Measurements from ENCODE around the gene NUDT1. TPM values are rescaled to one million over a fixed set of nuclear protein-coding genes. Genes with fewer than 3 reads are reported as not detected.

Gene NUDT1
- total and polyA plus RNA-seq, 4 experiments from 2014 or later: 20.9 to 59.2 (median 31.5) TPM

GRCh38 chr7:2244404-2244995, 2.5 kb downstream of the NUDT1 start:
- Histone ChIP-seq H3K4me3 (ENCODE audit: low read length in 2 of 2) (no peak overlapping the region), H3K36me3 (ENCODE audit: insufficient read depth, low read length) (no peaks in the 10 kb centered on the region), H3K4me1 (ENCODE audit: insufficient read depth, low read length) (peaks cover 24% of the 10 kb centered on the region), H3K27ac (ENCODE audit: low read depth, low read length) (no peak overlapping the region), H3K27me3 (ENCODE audit: insufficient read depth, low read length) (no peaks in the 10 kb centered on the region), H3K9me3 (ENCODE audit: control insufficient read depth in 1 of 2, low read length in 2 of 2) (no peaks in the 10 kb centered on the region)
- H3K27me3 Mint-ChIP-seq: no peaks in the 10 kb centered on the region
- peaks cover 13 to 45% (median 26%) of the 10 kb centered on the region in 4 donors for H3K4me1 Mint-ChIP-seq
- ChIA-PET CTCF (ENCODE audit: partially characterized antibody) (interaction anchor here (1.0 kb wide), 1 partner anchor 104 kb away, joined by 3 read pairs; no protein-coding TSS in a partner anchor), POLR2A (ENCODE audit: partially characterized antibody) (no interaction called here)
- peak overlapping the region in 1 of 8 donors; percentile 49 for H3K4me3 Mint-ChIP-seq
- peak overlapping the region in 2 of 7 donors; percentile 50 to 52 for H3K27ac Mint-ChIP-seq
- H3K36me3 Mint-ChIP-seq: peaks cover 3 to 15% of the 10 kb centered on the region in 2 donors
- no peak for DNase-seq
- H3K9me3 Mint-ChIP-seq: peaks cover 0 to 1% (median 0%) of the 10 kb centered on the region in 8 donors
- intact Hi-C loops (cut with micrococcal nuclease): loop anchor here (5.0 kb wide), 1 partner anchor 158 kb away; the partner anchor contains the start of gene CHST12

- peak overlapping the region in 1 of 7 donors; percentile 56 for H3K27ac Mint-ChIP-seq
- peaks cover 3 to 11% of the 10 kb centered on the region in 2 donors for H3K36me3 Mint-ChIP-seq
- ChIA-PET CTCF (ENCODE audit: partially characterized antibody) (interaction anchor here (0.7 to 1.4 kb wide), 2 partner anchors 15 to 95 kb away, joined by 3 read pairs; no protein-coding TSS in a partner anchor), POLR2A (ENCODE audit: partially characterized antibody) (no interaction called here)
- Histone ChIP-seq H3K9me3 (ENCODE audit: control insufficient read depth in 1 of 2, low read length in 2 of 2) (no peaks in the 10 kb centered on the region), H3K4me3 (ENCODE audit: low read length in 2 of 2) (no peak overlapping the region), H3K4me1 (ENCODE audit: insufficient read depth, low read length) (peaks cover 16% of the 10 kb centered on the region), H3K27ac (ENCODE audit: low read depth, low read length) (no peak overlapping the region), H3K27me3 (ENCODE audit: insufficient read depth, low read length) (no peaks in the 10 kb centered on the region), H3K36me3 (ENCODE audit: insufficient read depth, low read length) (no peaks in the 10 kb centered on the region)
- DNase-seq: no peak
- H3K9me3 Mint-ChIP-seq: no peaks in the 10 kb centered on the region
- H3K4me3 Mint-ChIP-seq: peak overlapping the region in 1 of 8 donors; percentile 27
- H3K27me3 Mint-ChIP-seq: no peaks in the 10 kb centered on the region
- intact Hi-C loops (cut with micrococcal nuclease): no loop called here
- peaks cover 13 to 41% (median 23%) of the 10 kb centered on the region in 4 donors for H3K4me1 Mint-ChIP-seq
Measured at GRCh38 chr7:2245883-2246675, 4.1 kb downstream of the NUDT1 start.

GRCh38 chr7:2247141-2247995, 5.3 kb downstream of the NUDT1 start:
- Histone ChIP-seq H3K4me3 (ENCODE audit: low read length in 2 of 2) (no peak overlapping the region), H3K27ac (ENCODE audit: low read depth, low read length) (no peak overlapping the region), H3K36me3 (ENCODE audit: insufficient read depth, low read length) (no peaks in the 10 kb centered on the region), H3K27me3 (ENCODE audit: insufficient read depth, low read length) (no peaks in the 10 kb centered on the region), H3K4me1 (ENCODE audit: insufficient read depth, low read length) (peaks cover 13% of the 10 kb centered on the region), H3K9me3 (ENCODE audit: control insufficient read depth in 1 of 2, low read length in 2 of 2) (no peaks in the 10 kb centered on the region)
- peak overlapping the region in 3 of 7 donors; percentile 37 to 52 (median 41) for H3K27ac Mint-ChIP-seq
- H3K4me3 Mint-ChIP-seq: no peak overlapping the region
- ChIA-PET POLR2A (ENCODE audit: partially characterized antibody) (no interaction called here), CTCF (ENCODE audit: partially characterized antibody) (no interaction called here)
- DNase-seq: no peak
- H3K9me3 Mint-ChIP-seq: no peaks in the 10 kb centered on the region
- intact Hi-C loops (cut with micrococcal nuclease): no loop called here
- H3K27me3 Mint-ChIP-seq: no peaks in the 10 kb centered on the region
- H3K36me3 Mint-ChIP-seq: peaks cover 3 to 9% of the 10 kb centered on the region in 2 donors
- H3K4me1 Mint-ChIP-seq: peaks cover 13 to 40% (median 22%) of the 10 kb centered on the region in 4 donors

GRCh38 chr7:2248984-2249694, 7.1 kb downstream of the NUDT1 start:
- H3K4me3 Mint-ChIP-seq: peak overlapping the region in 7 of 8 donors; percentile 31 to 72 (median 57)

GRCh38 chr7:2249744-2250323, 7.8 kb downstream of the NUDT1 start:
- intact Hi-C loops (cut with micrococcal nuclease): no loop called here
- CTCF ChIA-PET (ENCODE audit: partially characterized antibody): no interaction called here
- no peaks in the 10 kb centered on the region for H3K36me3 ChIP-seq (ENCODE audit: insufficient read depth, low read length)
- no peaks in the 10 kb centered on the region for H3K27me3 ChIP-seq (ENCODE audit: insufficient read depth, low read length)
- no peak overlapping the region for H3K27ac ChIP-seq (ENCODE audit: low read depth, low read length)
- H3K9me3 Mint-ChIP-seq: no peaks in the 10 kb centered on the region
- peaks cover 8% of the 10 kb centered on the region for H3K4me1 ChIP-seq (ENCODE audit: insufficient read depth, low read length)
- no peak overlapping the region for H3K4me3 Mint-ChIP-seq
- POLR2A ChIA-PET (ENCODE audit: partially characterized antibody): no interaction called here
- H3K36me3 Mint-ChIP-seq: peaks cover 3 to 9% of the 10 kb centered on the region in 2 donors
- DNase-seq: no peak
- H3K4me3 ChIP-seq (ENCODE audit: low read length in 2 of 2): no peak overlapping the region
- peaks cover 8 to 33% (median 16%) of the 10 kb centered on the region in 4 donors for H3K4me1 Mint-ChIP-seq
- no peaks in the 10 kb centered on the region for H3K27me3 Mint-ChIP-seq
- H3K9me3 ChIP-seq (ENCODE audit: control insufficient read depth in 1 of 2, low read length in 2 of 2): no peaks in the 10 kb centered on the region
- no peak overlapping the region for H3K27ac Mint-ChIP-seq

More at GRCh38 chr7:2248984-2249694, 7.1 kb downstream of the NUDT1 start:
- no peaks in the 10 kb centered on the region for H3K36me3 ChIP-seq (ENCODE audit: insufficient read depth, low read length)
- Mint-ChIP-seq H3K27ac (peak overlapping the region in 5 of 7 donors; percentile 42 to 89 (median 82)), H3K36me3 (peaks cover 3 to 9% of the 10 kb centered on the region in 2 donors), H3K4me1 (peaks cover 8 to 33% (median 16%) of the 10 kb centered on the region in 4 donors), H3K27me3 (no peaks in the 10 kb centered on the region), H3K9me3 (no peaks in the 10 kb centered on the region)
- H3K9me3 ChIP-seq (ENCODE audit: control insufficient read depth in 1 of 2, low read length in 2 of 2): no peaks in the 10 kb centered on the region
- ChIA-PET CTCF (ENCODE audit: partially characterized antibody) (interaction anchor here (0.7 to 1.0 kb wide), 5 partner anchors 10 to 422 kb away, joined by 3 to 4 read pairs (median 3); no protein-coding TSS in a partner anchor), POLR2A (ENCODE audit: partially characterized antibody) (interaction anchor here (1.0 kb wide), 1 partner anchor 105 kb away, joined by 3 read pairs; no protein-coding TSS in a partner anchor)
- peaks cover 8% of the 10 kb centered on the region for H3K4me1 ChIP-seq (ENCODE audit: insufficient read depth, low read length)
- H3K4me3 ChIP-seq (ENCODE audit: low read length in 2 of 2): no peak overlapping the region
- H3K27ac ChIP-seq (ENCODE audit: low read depth, low read length): no peak overlapping the region
- no peak for DNase-seq
- H3K27me3 ChIP-seq (ENCODE audit: insufficient read depth, low read length): no peaks in the 10 kb centered on the region
- intact Hi-C loops (cut with micrococcal nuclease): no loop called here

- Histone ChIP-seq H3K4me3 (ENCODE audit: low read length in 2 of 2) (no peak overlapping the region), H3K9me3 (ENCODE audit: control insufficient read depth in 1 of 2, low read length in 2 of 2) (no peaks in the 10 kb centered on the region), H3K4me1 (ENCODE audit: insufficient read depth, low read length) (peaks cover 8% of the 10 kb centered on the region), H3K36me3 (ENCODE audit: insufficient read depth, low read length) (no peaks in the 10 kb centered on the region), H3K27me3 (ENCODE audit: insufficient read depth, low read length) (no peaks in the 10 kb centered on the region), H3K27ac (ENCODE audit: low read depth, low read length) (no peak overlapping the region)
- Mint-ChIP-seq H3K36me3 (peaks cover 3 to 9% of the 10 kb centered on the region in 2 donors), H3K4me1 (peaks cover 7 to 28% (median 14%) of the 10 kb centered on the region in 4 donors), H3K9me3 (no peaks in the 10 kb centered on the region), H3K27ac (peak overlapping the region in 1 of 7 donors; percentile 24), H3K4me3 (no peak overlapping the region), H3K27me3 (no peaks in the 10 kb centered on the region)
- POLR2A ChIA-PET (ENCODE audit: partially characterized antibody): no interaction called here
- CTCF ChIA-PET (ENCODE audit: partially characterized antibody): interaction anchor here (0.8 kb wide), 1 partner anchor 10 kb away, joined by 3 read pairs; the partner anchor contains the start of genes MRM2 and NUDT1
- intact Hi-C loops (cut with micrococcal nuclease): no loop called here
- no peak for DNase-seq
Measured at GRCh38 chr7:2251381-2251780, 9.4 kb downstream of the NUDT1 start.

Measured in CD4-positive, alpha-beta memory T cell (primary cell).